ENCODE measurements around the gene PIGQ. TPM values are rescaled to one million over a fixed set of nuclear protein-coding genes. Genes with fewer than 3 reads are reported as not detected.

The PIGQ gene
- total and polyA plus RNA-seq, 2 experiments from 2014 or later: 30.2 to 62.3 TPM

GRCh38 chr16:528111-529011 lies 41.4 kb upstream of the PIGQ start:
- peaks cover 37% of the 10 kb centered on the region for H4K20me1 ChIP-seq (replicated peaks; ENCODE audit: insufficient read depth)
- TF ChIP-seq CREB1 (CRISPR knock-in tag; IDR thresholded peaks at IDR 0.05; ENCODE audit: low read depth) (no peak), JUNB (IDR thresholded peaks at IDR 0.05; ENCODE audit: unreplicated experiment) (no peak), REST (IDR thresholded peaks at IDR 0.05; ENCODE audit: unreplicated experiment) (no peak), ZNF331 (CRISPR knock-in tag; IDR thresholded peaks at IDR 0.05; ENCODE audit: low read depth) (no peak), POLR2AphosphoS5 (IDR thresholded peaks at IDR 0.05; ENCODE audit: low read depth) (no peak), EZH2 (IDR thresholded peaks at IDR 0.05; ENCODE audit: low read depth, unreplicated experiment) (no peak), EZH2phosphoT487 (IDR thresholded peaks at IDR 0.05; ENCODE audit: unreplicated experiment) (no peak), STAT1 (IDR thresholded peaks at IDR 0.05; ENCODE audit: unreplicated experiment) (no peak), CTCF (conservative IDR thresholded peaks at IDR 0.05; ENCODE audit: low read depth in 2 of 2) (no peak), ETS1 (IDR thresholded peaks at IDR 0.05) (no peak)
- H3K27me3 Mint-ChIP-seq (ENCODE audit: insufficient read depth, low read depth, poor library complexity): peaks cover 11% of the 10 kb centered on the region
- H3K27ac ChIP-seq (ENCODE audit: low read depth): no peak overlapping the region
- no peaks in the 10 kb centered on the region for H3K36me3 ChIP-seq (ENCODE audit: insufficient read depth)
- H2AFZ ChIP-seq: no peak overlapping the region
- DNase-seq (ENCODE audit: low spot score) (peak; percentile 63), ATAC-seq (peak; percentile 5)
- H3K27ac Mint-ChIP-seq: peak overlapping the region; percentile 31; the same call in 1 of the 2 replicates
- peak overlapping the region; percentile 86 for H3K4me3 Mint-ChIP-seq
- H3K79me2 ChIP-seq (replicated peaks; ENCODE audit: insufficient read depth): peaks cover 58% of the 10 kb centered on the region
- H3K4me2 ChIP-seq: peak overlapping the region; percentile 92
- H3K4me1 ChIP-seq (ENCODE audit: insufficient read depth): peaks cover 6% of the 10 kb centered on the region; the same call in 1 of the 2 replicates
- H3K36me3 Mint-ChIP-seq (ENCODE audit: low read depth): peaks cover 5% of the 10 kb centered on the region; the same call in 2 of the 3 replicates
- H3K27me3 ChIP-seq (ENCODE audit: insufficient read depth): no peaks in the 10 kb centered on the region
- no peaks in the 10 kb centered on the region for H3K9me2 ChIP-seq (ENCODE audit: insufficient read depth)
- H3K4me3 ChIP-seq: peak overlapping the region; percentile 79
- H3K9me3 Mint-ChIP-seq: no peaks in the 10 kb centered on the region; the same call in 2 of the 3 replicates
- 0 out of 2 replicates have a peak, but pooled peaks cover 8% of the 10 kb centered on the region for H3F3A ChIP-seq (replicated peaks; ENCODE audit: low read depth)
- peaks cover 20% of the 10 kb centered on the region for H3K4me1 Mint-ChIP-seq

All from GM23338 (cell line).